SIG-M5 treated with dmso at 0.1 percent for 504 hours (cell line): ENCODE data around the gene SIRPG.
"Not testable (repeated sequence)": the region's sequence is repeated elsewhere in the genome, so short reads cannot be mapped to it uniquely, and the experiment has no call there.

Experiments
- DNase-seq: peaks from one replicate; lab custom pipeline; 2025; ENCODE audit not compliant: unreplicated experiment; lab: John Stamatoyannopoulos, UW

Gene SIRPG

GRCh38 chr20:1637226-1637625 lies 20.4 kb downstream of the SIRPG start:
- no peak for DNase-seq

GRCh38 chr20:1636621-1637020 lies 21.0 kb downstream of the SIRPG start:
- DNase-seq, result no peak

- no peak for DNase-seq
Observed at GRCh38 chr20:1635291-1635979, 22.1 kb downstream of the SIRPG start.

- DNase-seq, result no peak
Observed at GRCh38 chr20:1633535-1633934, 24.0 kb downstream of the SIRPG start.

- no peak for DNase-seq
Observed at GRCh38 chr20:1632178-1632577, 25.4 kb downstream of the SIRPG start.

- no peak for DNase-seq
Observed at GRCh38 chr20:1631309-1632151, 26.0 kb downstream of the SIRPG start.

GRCh38 chr20:1630186-1630585 lies 27.4 kb downstream of the SIRPG start:
- DNase-seq, result no peak

- DNase-seq, result no peak
Observed at GRCh38 chr20:1629321-1629720, 28.3 kb downstream of the SIRPG start.

- no peak for DNase-seq
Observed at GRCh38 chr20:1628621-1629020, 29.0 kb downstream of the SIRPG start.

GRCh38 chr20:1627200-1627550 lies 30.4 kb downstream of the SIRPG start:
- DNase-seq, result no peak

- DNase-seq, result no peak
Observed at GRCh38 chr20:1626528-1627199, 30.9 kb downstream of the SIRPG start.

- no peak for DNase-seq
Observed at GRCh38 chr20:1625083-1625690, 32.4 kb downstream of the SIRPG start.

- peak; percentile 87 for DNase-seq
Observed at GRCh38 chr20:1623501-1624205, 33.9 kb downstream of the SIRPG start.

GRCh38 chr20:1622450-1622849 lies 35.1 kb downstream of the SIRPG start:
- DNase-seq, result peak; percentile 71

GRCh38 chr20:1621316-1621715 lies 36.3 kb downstream of the SIRPG start:
- DNase-seq, result no peak

GRCh38 chr20:1619861-1620444 lies 37.6 kb downstream of the SIRPG start, which contains the start of gene SIRPB1:
SIRPB1 (minus strand) TSS chr20:1620009; CDS start chr20:1619944, 65 bp downstream.
- DNase-seq, result peak; percentile 98

GRCh38 chr20:1618954-1619540 lies 38.5 kb downstream of the SIRPG start:
- DNase-seq, result peak; percentile 85

GRCh38 chr20:1618479-1618878 lies 39.1 kb downstream of the SIRPG start:
- no peak for DNase-seq

GRCh38 chr20:1616858-1617434 lies 40.6 kb downstream of the SIRPG start:
- no peak for DNase-seq

- DNase-seq, result not testable (repeated sequence)
Observed at GRCh38 chr20:1610404-1610803, 47.2 kb downstream of the SIRPG start.
